HEK293 (cell line): ENCODE data around the gene LHB.

Experiments used
- BCL6B ChIP-seq: fragments of 450-650 bp; formaldehyde crosslinking; IDR thresholded peaks from 2 replicates; pipeline ENCODE4 v1.5.1; 2017; ENCODE audit warnings: missing biosample characterization, missing genetic modification characterization
- GLIS2 ChIP-seq: fragments of 450-650 bp; formaldehyde crosslinking; IDR thresholded peaks from 2 replicates; pipeline ENCODE4 v1.5.1; 2016; ENCODE audit warnings: missing biosample characterization, missing genetic modification characterization
- IKZF3 ChIP-seq: fragments of 450-650 bp; IDR thresholded peaks from 2 replicates; pipeline ENCODE4 v1.5.0; 2018; ENCODE audit warnings: missing biosample characterization, mild to moderate bottlenecking, missing genetic modification characterization, moderate library complexity
- KLF16 ChIP-seq: fragments of 450-650 bp; formaldehyde crosslinking; IDR thresholded peaks from 2 replicates; pipeline ENCODE4 v1.5.1; 2017; ENCODE audit warnings: missing biosample characterization, missing genetic modification characterization
- ZBTB7A ChIP-seq: fragments of 450-650 bp; formaldehyde crosslinking; IDR thresholded peaks from 2 replicates; pipeline ENCODE4 v1.5.1; 2016; ENCODE audit warnings: low read depth, missing biosample characterization, missing genetic modification characterization
- ZFP69B ChIP-seq: fragments of 450-650 bp; formaldehyde crosslinking; IDR thresholded peaks from 2 replicates; pipeline ENCODE4 v1.5.1; 2016; ENCODE audit warnings: missing biosample characterization, missing genetic modification characterization
- ZNF10 ChIP-seq: fragments of 450-650 bp; formaldehyde crosslinking; IDR thresholded peaks from 2 replicates; pipeline ENCODE4 v1.5.1; 2017; ENCODE audit warnings: missing biosample characterization, missing genetic modification characterization
- ZNF148 ChIP-seq: fragments of 450-650 bp; formaldehyde crosslinking; IDR thresholded peaks from 2 replicates; pipeline ENCODE4 v1.5.0; 2017; ENCODE audit warnings: missing biosample characterization, missing genetic modification characterization, borderline replicate concordance
- ZNF169 ChIP-seq: fragments of 450-650 bp; formaldehyde crosslinking; IDR thresholded peaks from 2 replicates; pipeline ENCODE4 v1.5.1; 2016; ENCODE audit warnings: missing biosample characterization, missing genetic modification characterization
- ZNF223 ChIP-seq: fragments of 450-650 bp; formaldehyde crosslinking; IDR thresholded peaks from 2 replicates; pipeline ENCODE4 v1.5.1; 2016; ENCODE audit warnings: missing biosample characterization, missing genetic modification characterization
- ZNF274 ChIP-seq, 2 experiments: fragments of 200-500 bp in 1 of 2; fragments of 450-650 bp in 1 of 2; sonication (Bioruptor generic) in 1 of 2; formaldehyde crosslinking in 1 of 2; IDR thresholded peaks; 2 replicates each; pipeline versions ENCODE4 v1.5.1 to v1.6.1; 2014 to 2016; ENCODE audit warnings: borderline replicate concordance in 1 of 2, inconsistent platforms in 1 of 2, low read length in 1 of 2, missing biosample characterization in 1 of 2, missing genetic modification characterization in 1 of 2
- ZNF391 ChIP-seq: fragments of 450-650 bp; formaldehyde crosslinking; IDR thresholded peaks from 2 replicates; pipeline ENCODE4 v1.5.1; 2016; ENCODE audit warnings: low read depth, missing biosample characterization, missing genetic modification characterization, borderline replicate concordance
- ZNF48 ChIP-seq: fragments of 450-650 bp; formaldehyde crosslinking; IDR thresholded peaks from 2 replicates; pipeline ENCODE4 v1.5.1; 2016; ENCODE audit warnings: missing biosample characterization, missing genetic modification characterization
- ZNF529 ChIP-seq: fragments of 450-650 bp; formaldehyde crosslinking; IDR thresholded peaks from 2 replicates; pipeline ENCODE4 v1.5.1; 2017; ENCODE audit warnings: missing genetic modification characterization, missing biosample characterization; ENCODE audit not compliant: insufficient replicate concordance
- ZNF549 ChIP-seq: fragments of 450-650 bp; IDR thresholded peaks from 2 replicates; pipeline ENCODE4 v1.5.1; 2018; ENCODE audit warnings: missing biosample characterization, missing genetic modification characterization, mild to moderate bottlenecking, inconsistent platforms, moderate library complexity
- ZNF610 ChIP-seq: fragments of 450-650 bp; formaldehyde crosslinking; IDR thresholded peaks from 2 replicates; pipeline ENCODE4 v1.5.1; 2016; ENCODE audit warnings: missing biosample characterization, missing genetic modification characterization, borderline replicate concordance
- ZNF621 ChIP-seq: fragments of 450-650 bp; formaldehyde crosslinking; IDR thresholded peaks from 2 replicates; pipeline ENCODE4 v1.5.1; 2017; ENCODE audit warnings: missing biosample characterization, missing genetic modification characterization
- ZNF768 ChIP-seq: fragments of 450-650 bp; formaldehyde crosslinking; IDR thresholded peaks from 2 replicates; pipeline ENCODE4 v1.5.1; 2018; ENCODE audit warnings: missing biosample characterization, mild to moderate bottlenecking, missing genetic modification characterization
- ZSCAN16 ChIP-seq: fragments of 450-650 bp; formaldehyde crosslinking; IDR thresholded peaks from 2 replicates; pipeline ENCODE4 v1.5.1; 2016; ENCODE audit warnings: missing biosample characterization, missing genetic modification characterization
- TF ChIP-seq, protein P1 (sequence below): fragments of 450-650 bp; formaldehyde crosslinking; IDR thresholded peaks from 2 replicates; pipeline ENCODE4 v1.5.1; 2016; ENCODE audit warnings: missing biosample characterization, missing genetic modification characterization
- TF ChIP-seq, protein P2 (sequence below): fragments of 450-650 bp; formaldehyde crosslinking; IDR thresholded peaks from 2 replicates; pipeline ENCODE4 v1.5.1; 2016; ENCODE audit warnings: missing biosample characterization, missing genetic modification characterization
- TF ChIP-seq, protein P3 (sequence below): fragments of 450-650 bp; formaldehyde crosslinking; IDR thresholded peaks from 2 replicates; pipeline ENCODE4 v1.5.1; 2016; ENCODE audit warnings: missing biosample characterization, missing genetic modification characterization
- TF ChIP-seq, protein P4 (sequence below): sonication (generic); formaldehyde crosslinking; IDR thresholded peaks from 2 replicates; pipeline ENCODE4 v1.8.1; 2022; ENCODE audit warnings: mild to moderate bottlenecking, moderate library complexity, missing genetic modification reagents

The LHB gene

DNA sequence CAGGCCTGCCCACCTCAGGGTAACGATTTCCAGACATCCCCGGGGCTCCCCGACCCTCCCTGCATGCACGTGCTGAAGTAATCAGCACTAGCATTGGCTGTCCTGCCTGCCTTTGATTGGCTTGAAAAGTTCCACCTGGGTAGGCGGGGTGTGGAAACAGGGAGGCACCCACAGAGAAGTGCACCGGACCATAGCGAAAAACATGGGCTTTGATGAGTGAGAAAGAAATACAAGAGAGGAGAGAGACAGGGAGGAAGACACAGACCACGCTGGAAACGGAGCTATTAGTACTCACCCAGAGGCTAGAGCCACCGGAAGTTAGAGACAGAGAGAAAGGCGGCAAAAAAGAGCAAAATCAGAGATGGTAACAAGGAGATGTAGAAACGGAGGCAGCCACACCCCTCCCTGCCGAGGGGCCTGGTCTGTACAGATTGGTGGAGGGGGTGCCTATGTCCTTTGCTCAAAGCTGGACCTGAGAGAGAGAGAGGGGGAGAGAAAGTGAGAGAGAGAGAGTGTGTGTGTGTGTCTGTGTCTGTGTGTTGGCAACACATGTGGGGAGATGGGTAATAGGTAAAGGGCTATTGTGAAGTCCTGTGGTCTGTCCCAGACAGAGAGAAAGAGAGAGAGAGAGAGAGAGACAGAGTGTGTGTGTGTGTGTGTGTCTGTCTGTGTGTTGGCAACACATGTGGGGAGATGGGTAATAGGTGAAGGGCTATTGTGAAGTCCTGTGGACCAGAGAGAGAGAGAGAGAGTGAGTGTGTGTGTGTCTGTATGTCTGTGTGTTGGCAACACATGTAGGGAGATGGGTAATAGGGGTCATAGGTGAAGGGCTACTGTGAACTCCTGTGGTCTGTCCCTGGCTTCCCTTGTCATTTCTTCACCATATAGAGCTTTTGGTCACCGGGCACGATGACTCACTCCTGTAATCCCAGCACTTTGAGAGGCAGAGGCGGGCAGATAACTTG, 4.3 kb upstream of the LHB start (continued):
- TF ChIP-seq, protein P1, sequence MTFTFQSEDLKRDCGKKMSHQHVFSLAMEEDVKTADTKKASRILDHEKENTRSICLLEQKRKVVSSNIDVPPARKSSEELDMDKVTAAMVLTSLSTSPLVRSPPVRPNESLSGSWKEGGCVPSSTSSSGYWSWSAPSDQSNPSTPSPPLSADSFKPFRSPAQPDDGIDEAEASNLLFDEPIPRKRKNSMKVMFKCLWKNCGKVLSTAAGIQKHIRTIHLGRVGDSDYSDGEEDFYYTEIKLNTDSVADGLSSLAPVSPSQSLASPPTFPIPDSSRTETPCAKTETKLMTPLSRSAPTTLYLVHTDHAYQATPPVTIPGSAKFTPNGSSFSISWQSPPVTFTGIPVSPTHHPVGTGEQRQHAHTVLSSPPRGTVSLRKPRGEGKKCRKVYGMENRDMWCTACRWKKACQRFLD: no peak
- TF ChIP-seq ZNF48 (tag by site-specific recombination) (no peak), ZNF223 (tag by site-specific recombination) (no peak), ZNF391 (tag by site-specific recombination) (peak; percentile 20; the same call in 1 of the 2 replicates), ZNF169 (tag by site-specific recombination) (0 out of 2 replicates have a peak, but pooled peaks have one; percentile 29), ZNF10 (tag by site-specific recombination) (peak; percentile 71; the same call in 1 of the 2 replicates), ZBTB7A (tag by site-specific recombination) (peak; percentile 44; the same call in 1 of the 2 replicates), KLF16 (peak; percentile 37; the same call in 1 of the 2 replicates), ZFP69B (tag by site-specific recombination) (peak; percentile 58), GLIS2 (tag by site-specific recombination) (no peak), ZNF610 (tag by site-specific recombination) (no peak), IKZF3 (tag by site-specific recombination) (no peak), ZSCAN16 (no peak), ZNF529 (tag by site-specific recombination) (no peak), ZNF148 (no peak), ZNF768 (tag by site-specific recombination) (no peak), ZNF549 (tag by site-specific recombination) (no peak), ZNF274 (IDR thresholded peaks at IDR 0.05; ENCODE audit: low read length) (no peak), ZNF274 (tag by site-specific recombination; IDR thresholded peaks at IDR 0.05; ENCODE audit: borderline replicate concordance) (peak; percentile 47; the same call in 1 of the 2 replicates), ZNF621 (tag by site-specific recombination) (no peak), BCL6B (tag by site-specific recombination) (no peak)
- TF ChIP-seq, protein P2, sequence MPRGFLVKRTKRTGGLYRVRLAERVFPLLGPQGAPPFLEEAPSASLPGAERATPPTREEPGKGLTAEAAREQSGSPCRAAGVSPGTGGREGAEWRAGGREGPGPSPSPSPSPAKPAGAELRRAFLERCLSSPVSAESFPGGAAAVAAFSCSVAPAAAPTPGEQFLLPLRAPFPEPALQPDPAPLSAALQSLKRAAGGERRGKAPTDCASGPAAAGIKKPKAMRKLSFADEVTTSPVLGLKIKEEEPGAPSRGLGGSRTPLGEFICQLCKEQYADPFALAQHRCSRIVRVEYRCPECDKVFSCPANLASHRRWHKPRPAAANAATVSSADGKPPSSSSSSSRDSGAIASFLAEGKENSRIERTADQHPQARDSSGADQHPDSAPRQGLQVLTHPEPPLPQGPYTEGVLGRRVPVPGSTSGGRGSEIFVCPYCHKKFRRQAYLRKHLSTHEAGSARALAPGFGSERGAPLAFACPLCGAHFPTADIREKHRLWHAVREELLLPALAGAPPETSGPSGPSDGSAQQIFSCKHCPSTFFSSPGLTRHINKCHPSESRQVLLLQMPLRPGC: no peak
- TF ChIP-seq, protein P3, sequence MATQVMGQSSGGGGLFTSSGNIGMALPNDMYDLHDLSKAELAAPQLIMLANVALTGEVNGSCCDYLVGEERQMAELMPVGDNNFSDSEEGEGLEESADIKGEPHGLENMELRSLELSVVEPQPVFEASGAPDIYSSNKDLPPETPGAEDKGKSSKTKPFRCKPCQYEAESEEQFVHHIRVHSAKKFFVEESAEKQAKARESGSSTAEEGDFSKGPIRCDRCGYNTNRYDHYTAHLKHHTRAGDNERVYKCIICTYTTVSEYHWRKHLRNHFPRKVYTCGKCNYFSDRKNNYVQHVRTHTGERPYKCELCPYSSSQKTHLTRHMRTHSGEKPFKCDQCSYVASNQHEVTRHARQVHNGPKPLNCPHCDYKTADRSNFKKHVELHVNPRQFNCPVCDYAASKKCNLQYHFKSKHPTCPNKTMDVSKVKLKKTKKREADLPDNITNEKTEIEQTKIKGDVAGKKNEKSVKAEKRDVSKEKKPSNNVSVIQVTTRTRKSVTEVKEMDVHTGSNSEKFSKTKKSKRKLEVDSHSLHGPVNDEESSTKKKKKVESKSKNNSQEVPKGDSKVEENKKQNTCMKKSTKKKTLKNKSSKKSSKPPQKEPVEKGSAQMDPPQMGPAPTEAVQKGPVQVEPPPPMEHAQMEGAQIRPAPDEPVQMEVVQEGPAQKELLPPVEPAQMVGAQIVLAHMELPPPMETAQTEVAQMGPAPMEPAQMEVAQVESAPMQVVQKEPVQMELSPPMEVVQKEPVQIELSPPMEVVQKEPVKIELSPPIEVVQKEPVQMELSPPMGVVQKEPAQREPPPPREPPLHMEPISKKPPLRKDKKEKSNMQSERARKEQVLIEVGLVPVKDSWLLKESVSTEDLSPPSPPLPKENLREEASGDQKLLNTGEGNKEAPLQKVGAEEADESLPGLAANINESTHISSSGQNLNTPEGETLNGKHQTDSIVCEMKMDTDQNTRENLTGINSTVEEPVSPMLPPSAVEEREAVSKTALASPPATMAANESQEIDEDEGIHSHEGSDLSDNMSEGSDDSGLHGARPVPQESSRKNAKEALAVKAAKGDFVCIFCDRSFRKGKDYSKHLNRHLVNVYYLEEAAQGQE: 0 out of 2 replicates have a peak, but pooled peaks have one; percentile 17
- TF ChIP-seq, protein P4, sequence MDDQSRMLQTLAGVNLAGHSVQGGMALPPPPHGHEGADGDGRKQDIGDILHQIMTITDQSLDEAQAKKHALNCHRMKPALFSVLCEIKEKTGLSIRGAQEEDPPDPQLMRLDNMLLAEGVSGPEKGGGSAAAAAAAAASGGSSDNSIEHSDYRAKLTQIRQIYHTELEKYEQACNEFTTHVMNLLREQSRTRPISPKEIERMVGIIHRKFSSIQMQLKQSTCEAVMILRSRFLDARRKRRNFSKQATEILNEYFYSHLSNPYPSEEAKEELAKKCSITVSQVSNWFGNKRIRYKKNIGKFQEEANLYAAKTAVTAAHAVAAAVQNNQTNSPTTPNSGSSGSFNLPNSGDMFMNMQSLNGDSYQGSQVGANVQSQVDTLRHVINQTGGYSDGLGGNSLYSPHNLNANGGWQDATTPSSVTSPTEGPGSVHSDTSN: no peak
